ENCODE results near the gene CLEC18C. TPM values are rescaled to one million over a fixed set of nuclear protein-coding genes. Genes with fewer than 3 reads are reported as not detected.
"Not testable (repeated sequence)": the region's sequence is repeated elsewhere in the genome, so short reads cannot be mapped to it uniquely, and the experiment has no call there.

The CLEC18C gene
- 0.98 TPM for total RNA-seq

- not testable (repeated sequence) for DNase-seq (ENCODE audit: low spot score)
These were observed at the start of gene CLEC18C for GRCh38 chr16:70173212-70173837. Gene CLEC18C (plus strand): TSS chr16:70173787. CDS start chr16:70174279, 492 bp downstream.

GRCh38 chr16:70123822-70124221 is 49.8 kb upstream of the CLEC18C start:
- not testable (repeated sequence) for DNase-seq (ENCODE audit: low spot score)

- DNase-seq (ENCODE audit: low spot score): not testable (repeated sequence)
These were observed 47.4 kb upstream of the CLEC18C start for GRCh38 chr16:70126226-70126625.

GRCh38 chr16:70127706-70128105 is 45.9 kb upstream of the CLEC18C start:
- not testable (repeated sequence) for DNase-seq (ENCODE audit: low spot score)

- DNase-seq (ENCODE audit: low spot score): not testable (repeated sequence)
These were observed 44.7 kb upstream of the CLEC18C start for GRCh38 chr16:70128844-70129243.

DNA sequence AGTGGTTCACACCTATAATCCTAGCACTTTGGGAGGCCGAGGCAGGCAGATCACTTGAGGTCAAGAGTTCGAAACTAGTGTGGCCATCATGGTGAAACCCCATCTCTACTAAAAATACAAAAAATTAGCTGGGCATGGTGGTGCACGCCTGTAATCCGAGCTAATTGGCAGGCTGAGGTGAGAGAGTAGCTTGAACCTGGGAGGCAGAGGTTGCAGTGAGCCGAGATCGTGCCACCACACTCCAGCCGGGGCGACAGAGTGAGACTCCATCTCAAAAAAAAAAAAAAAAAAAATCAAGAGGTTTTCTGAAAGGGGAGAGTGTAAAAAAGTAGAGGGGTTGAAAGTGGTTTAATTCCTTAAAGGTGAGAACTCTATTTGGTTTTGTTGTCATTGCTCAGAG is 37.8 kb upstream of the CLEC18C start:
- DNase-seq (ENCODE audit: low spot score): not testable (repeated sequence)

DNA sequence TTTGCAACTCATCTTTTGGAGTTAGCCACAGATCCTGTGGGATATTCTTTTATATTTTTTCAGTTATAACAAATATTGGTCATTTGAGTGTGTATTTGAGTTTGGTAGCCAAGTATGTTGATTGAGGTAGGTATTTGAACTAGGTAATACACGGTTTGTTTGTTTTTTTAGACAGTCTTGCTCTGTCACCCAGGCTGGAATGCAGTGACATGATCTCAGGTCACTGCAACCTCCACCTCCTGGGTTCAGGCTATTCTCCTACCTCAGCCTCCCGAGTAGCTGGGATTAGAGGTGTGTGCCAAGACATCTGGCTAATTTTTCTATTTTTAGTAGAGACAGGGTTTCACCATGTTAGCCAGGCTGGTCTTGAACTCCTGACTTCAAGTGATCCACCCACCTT is 37.0 kb upstream of the CLEC18C start:
- DNase-seq (ENCODE audit: low spot score): not testable (repeated sequence)

DNA sequence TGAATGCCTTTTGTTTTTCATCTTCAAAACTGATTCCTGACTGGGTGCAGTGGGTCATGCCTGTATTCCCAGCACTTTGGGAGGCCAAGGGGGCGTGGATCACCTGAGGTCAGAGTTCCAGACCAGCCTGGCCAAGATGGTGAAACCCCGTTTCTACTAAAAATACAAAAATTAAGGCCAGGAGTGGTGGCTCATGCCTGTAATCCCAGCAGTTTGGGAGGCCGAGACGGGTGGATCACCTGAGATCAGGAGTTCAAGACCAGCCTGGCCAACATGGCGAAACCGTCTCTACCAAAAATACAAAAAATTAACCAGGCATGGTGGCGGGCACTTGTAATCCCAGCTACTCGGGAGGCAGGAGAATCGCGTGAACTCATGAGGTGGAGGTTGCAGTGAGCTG is 30.8 kb upstream of the CLEC18C start:
- DNase-seq (ENCODE audit: low spot score): not testable (repeated sequence)

GRCh38 chr16:70143231-70143895 is 30.2 kb upstream of the CLEC18C start:
- DNase-seq (ENCODE audit: low spot score): not testable (repeated sequence)

DNA sequence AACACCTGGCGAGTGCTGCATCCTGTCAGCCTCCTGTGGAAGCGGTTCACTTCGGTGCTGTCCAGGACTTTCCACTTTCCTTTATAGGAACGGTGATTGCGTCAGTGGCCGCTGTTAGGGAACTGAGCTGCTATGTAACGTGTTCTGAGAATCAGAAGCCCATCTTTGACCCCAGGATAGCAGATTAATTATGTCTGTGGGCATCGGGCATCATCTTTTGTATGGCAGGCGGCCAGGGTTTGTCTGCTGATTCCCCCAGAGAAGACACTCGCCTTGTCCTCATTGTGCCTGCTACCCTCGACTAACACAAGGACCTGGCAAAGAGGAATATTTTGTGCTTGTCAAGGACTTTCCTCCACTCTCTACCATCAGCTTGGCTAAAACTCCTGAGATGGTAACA is 25.7 kb upstream of the CLEC18C start:
- DNase-seq (ENCODE audit: low spot score): not testable (repeated sequence)

GRCh38 chr16:70148453-70148852 is 25.1 kb upstream of the CLEC18C start:
- DNase-seq (ENCODE audit: low spot score): not testable (repeated sequence)

- not testable (repeated sequence) for DNase-seq (ENCODE audit: low spot score)
These were observed 24.3 kb upstream of the CLEC18C start for GRCh38 chr16:70149296-70149695.

DNA sequence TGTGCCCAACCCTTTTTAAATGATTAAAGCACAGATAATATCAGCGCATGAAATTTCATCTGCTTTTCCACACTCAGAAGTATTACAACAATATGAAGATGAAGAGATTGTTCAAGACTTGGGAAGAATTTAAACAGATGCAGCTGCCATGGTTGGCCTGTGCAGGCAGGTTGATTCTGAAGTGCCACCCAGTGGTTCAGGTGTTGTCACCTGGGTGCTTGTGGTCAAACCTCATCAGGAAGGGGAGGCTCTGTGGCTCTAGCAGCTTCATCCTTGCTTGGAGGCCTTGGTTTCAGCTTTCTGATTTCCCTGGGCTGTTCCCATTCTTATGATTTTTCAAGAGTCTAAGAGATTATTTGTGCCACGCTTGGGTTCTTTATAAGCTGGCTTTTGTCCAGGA is 22.2 kb upstream of the CLEC18C start:
- no peak for DNase-seq (ENCODE audit: low spot score)

DNA sequence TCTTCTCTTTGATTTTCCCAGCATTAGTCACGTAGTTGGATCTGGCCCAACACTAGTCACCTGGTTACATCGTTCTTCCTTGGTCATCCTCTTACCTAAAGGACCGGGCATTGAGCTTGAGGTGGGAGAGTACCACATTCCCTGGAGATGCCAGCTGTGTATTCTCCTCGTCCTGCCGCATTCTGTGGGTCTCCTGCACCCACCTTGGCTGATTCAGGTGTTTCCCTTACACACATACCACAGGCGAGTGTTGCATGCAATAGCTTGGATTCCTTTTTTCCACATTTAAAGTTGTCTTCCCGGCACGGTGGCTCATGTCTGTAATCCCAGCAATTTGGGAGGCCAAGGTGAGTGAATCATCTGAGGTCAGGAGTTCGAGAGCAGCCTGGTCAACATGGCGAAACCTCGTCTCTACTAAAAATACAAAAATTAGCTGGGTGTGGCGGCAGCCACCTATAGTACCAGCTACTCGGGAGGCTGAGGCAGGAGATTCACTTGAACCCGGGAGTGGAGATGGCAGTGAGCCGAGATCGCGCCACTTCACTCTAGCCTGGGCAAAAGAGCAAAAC is 21.6 kb upstream of the CLEC18C start:
- DNase-seq (ENCODE audit: low spot score): no peak

DNA sequence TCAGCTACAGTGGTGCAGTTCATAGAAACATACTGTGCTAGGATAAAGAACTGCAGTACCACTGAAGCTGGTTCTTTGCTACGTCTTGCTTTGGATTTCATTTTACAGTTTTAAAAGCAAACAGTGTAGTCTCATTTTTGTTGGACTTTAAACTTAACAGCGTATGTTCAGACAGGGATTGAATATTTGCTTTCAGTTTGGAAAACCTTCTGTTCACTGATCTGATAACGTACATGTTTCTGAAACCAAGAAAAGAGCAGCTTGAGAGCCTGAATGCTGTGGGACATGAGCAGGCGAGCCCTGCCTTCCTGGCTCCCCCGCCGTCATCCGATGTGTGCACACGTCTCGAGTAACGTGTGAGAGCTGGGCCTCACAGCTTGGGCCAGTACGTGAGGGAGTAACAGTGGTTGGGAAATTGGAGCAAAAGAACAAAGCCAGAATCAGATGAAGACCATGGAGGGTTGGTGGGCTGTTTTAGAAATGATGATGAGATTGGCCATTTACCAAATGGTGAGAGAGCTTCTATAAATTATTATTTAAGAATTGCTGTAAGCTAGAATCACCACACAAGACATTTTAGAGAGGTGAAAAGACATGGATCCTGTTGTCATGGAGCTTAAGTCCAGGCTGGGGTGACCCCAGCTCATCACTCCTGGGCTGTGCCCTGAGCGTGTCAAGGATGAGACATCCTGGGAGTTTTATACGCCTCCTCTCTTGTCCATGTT is 20.8 kb upstream of the CLEC18C start:
- DNase-seq (ENCODE audit: low spot score): no peak

GRCh38 chr16:70154736-70155135 is 18.9 kb upstream of the CLEC18C start:
- not testable (repeated sequence) for DNase-seq (ENCODE audit: low spot score)

- no peak for DNase-seq (ENCODE audit: low spot score)
These were observed 17.2 kb upstream of the CLEC18C start for GRCh38 chr16:70156207-70156978.

- DNase-seq (ENCODE audit: low spot score): no peak
These were observed 16.5 kb upstream of the CLEC18C start for GRCh38 chr16:70157105-70157476.

DNA sequence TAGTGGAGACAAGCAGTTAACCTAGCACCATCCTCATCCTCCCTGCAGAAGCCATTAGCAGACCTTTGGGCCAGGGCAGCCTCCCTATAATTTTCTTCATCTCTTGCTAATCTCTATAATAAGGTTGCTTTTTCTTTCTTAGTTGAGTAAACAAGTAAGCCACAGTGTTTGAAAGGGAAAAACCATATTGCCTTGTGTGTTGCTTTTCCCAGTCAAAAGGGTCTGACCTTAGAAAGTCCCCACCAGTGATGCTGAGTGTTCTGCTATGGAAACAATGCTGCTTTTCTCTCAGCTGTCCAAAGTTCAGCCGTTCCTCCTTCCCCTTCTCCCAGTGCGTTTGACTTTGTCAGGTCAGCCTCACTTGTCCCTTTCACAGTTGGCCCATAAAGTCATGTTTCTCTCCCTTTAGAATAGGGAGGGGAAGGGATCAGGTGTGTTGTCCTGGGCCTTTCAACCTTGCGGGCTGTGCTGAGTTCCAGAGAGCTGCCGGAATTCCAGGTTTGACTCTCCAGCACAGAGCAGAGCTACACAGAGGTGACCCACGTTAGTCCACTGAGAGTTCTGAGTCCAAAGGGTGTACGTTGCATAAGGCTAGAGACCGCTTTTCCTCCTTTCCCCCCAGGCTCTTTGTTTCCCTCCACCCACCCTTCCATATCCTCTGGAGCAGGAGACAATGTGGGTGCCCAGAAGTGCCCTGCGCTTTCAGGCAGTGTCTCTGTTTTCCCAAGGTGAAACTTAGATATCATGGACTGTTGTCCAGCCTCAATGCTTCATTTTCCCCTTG is 15.9 kb upstream of the CLEC18C start:
- no peak for DNase-seq (ENCODE audit: low spot score)

GRCh38 chr16:70158261-70158939 is 15.2 kb upstream of the CLEC18C start:
- no peak for DNase-seq (ENCODE audit: low spot score)
